ENCODE data around the gene NAA35.

DNA sequence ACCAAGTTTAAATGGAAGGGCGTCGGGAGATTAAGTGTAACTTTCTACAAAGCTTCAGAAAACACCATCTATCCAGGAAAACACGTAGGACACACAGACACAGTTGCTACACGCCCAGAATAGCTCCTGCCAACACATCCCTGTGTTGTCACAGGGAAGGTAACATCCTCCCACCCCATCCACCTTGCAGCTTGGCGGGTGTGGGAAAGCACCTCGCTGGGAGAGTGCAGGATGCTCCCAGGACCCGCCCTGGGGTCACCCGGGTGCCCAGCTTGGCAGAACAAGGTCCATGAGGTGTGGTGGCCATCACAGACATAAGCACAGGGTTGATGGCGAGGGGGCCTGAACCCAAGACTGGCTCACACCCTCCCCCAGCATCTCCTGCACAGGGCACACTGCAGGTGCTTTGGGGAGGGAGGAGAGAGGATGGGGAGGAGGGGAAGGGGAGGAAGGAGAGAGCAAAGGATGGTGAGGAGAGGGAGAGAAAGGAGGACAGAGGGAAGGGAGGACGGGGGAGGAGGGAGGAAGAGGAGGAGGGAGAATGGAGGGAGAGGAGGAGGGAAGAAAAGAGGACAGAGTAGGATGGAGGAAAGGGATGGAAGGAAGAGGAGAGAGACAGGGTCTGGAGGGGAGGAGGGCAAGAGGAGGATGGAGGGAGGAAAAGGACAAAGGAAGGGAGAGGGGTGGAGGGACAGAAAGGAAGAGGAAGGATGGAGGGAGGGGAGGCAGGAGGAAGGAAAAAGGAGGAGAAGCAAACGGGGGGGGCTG lies 121.2 kb downstream of the NAA35 start:
- no peak for TF ChIP-seq POLR2A (IDR thresholded peaks at IDR 0.05)
- TF ChIP-seq, protein P1, sequence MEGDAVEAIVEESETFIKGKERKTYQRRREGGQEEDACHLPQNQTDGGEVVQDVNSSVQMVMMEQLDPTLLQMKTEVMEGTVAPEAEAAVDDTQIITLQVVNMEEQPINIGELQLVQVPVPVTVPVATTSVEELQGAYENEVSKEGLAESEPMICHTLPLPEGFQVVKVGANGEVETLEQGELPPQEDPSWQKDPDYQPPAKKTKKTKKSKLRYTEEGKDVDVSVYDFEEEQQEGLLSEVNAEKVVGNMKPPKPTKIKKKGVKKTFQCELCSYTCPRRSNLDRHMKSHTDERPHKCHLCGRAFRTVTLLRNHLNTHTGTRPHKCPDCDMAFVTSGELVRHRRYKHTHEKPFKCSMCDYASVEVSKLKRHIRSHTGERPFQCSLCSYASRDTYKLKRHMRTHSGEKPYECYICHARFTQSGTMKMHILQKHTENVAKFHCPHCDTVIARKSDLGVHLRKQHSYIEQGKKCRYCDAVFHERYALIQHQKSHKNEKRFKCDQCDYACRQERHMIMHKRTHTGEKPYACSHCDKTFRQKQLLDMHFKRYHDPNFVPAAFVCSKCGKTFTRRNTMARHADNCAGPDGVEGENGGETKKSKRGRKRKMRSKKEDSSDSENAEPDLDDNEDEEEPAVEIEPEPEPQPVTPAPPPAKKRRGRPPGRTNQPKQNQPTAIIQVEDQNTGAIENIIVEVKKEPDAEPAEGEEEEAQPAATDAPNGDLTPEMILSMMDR (IDR thresholded peaks at IDR 0.05), result no peak

Measured in Peyer's patch (tissue), 4 donors.